ENCODE data around the gene RTN4R.

RTN4R gene

DNA sequence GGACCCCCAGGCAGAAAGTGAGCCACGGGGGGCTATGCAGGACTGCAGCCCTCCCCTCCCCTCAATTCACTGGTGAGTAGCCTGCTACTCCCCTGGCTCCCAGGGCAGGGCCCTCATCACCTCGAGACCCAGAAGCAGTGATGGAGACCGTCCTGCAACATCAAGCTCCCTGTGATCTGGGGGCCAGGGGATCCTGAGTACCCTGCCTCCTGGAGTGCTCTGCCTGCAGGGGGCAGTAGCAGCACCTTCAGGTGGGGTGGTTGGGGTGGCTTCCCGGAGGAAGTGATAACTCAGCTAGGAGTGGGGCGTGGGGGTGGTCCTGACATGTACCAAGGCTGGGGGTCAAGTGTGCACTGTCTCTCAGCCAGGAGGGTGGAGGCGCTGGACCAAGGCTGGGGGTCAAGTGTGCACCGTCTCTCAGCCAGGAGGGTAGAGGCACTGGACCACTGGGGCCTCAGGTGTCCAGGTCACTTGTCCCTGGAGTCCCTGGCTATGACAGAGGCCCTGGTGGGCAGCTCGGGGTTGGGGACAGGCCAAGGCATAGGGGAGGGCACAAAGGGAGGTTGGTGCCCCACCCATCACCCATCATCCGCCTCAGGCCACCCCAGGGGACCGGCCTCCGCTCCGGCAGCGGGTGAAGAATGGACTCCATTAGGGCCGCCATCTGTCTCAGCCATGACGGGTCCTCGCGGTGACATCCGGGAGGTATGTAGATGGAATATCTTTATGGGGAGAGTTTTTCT lies 9.4 kb downstream of the RTN4R start:
- TF ChIP-seq CTCF (IDR thresholded peaks at IDR 0.05; ENCODE audit: low read depth, low read length): peak; percentile 11
- no peak for DNase-seq (ENCODE audit: extremely low read depth, low read depth)

- no peak for DNase-seq (ENCODE audit: extremely low read depth, low read depth)
- no peak for TF ChIP-seq CTCF (IDR thresholded peaks at IDR 0.05; ENCODE audit: low read depth, low read length)
Measured at GRCh38 chr22:20258021-20258299, 10.2 kb downstream of the RTN4R start.

GRCh38 chr22:20257212-20258020 lies 10.7 kb downstream of the RTN4R start:
- DNase-seq (ENCODE audit: extremely low read depth, low read depth): no peak
- TF ChIP-seq CTCF (IDR thresholded peaks at IDR 0.05; ENCODE audit: low read depth, low read length): no peak

DNA sequence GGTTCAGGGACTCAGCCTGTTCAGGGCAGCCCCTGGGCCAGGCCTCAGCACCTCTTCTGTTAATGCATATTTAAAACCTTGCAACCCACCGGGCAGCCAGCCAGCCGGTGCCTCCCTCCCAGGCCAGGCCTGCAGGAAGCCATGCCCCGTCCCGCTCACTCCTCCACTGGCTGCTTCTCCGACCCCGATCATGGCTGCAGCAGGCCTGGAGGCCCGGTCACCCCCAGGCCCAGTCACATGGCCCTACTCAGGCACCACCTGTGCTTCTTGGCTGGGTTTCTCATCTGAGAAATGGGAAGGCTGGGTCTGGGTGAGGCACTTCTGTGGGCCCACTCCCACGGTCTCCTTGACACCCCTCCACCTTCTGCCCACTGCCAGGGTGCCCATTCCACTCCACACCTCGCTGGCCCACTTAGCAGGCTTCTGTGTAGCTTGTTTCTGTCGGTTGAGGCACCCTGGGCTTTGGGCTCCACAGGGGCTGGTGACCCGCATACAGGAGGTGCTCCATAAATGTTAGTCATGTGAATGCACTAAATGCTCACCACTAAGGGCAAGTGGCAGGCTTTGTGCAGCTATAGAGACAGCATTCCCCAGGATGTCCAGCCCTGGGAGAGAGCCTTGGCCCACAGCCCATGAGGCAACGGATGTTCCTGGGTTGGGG lies 11.4 kb downstream of the RTN4R start:
- TF ChIP-seq CTCF (IDR thresholded peaks at IDR 0.05; ENCODE audit: low read depth, low read length): no peak

GRCh38 chr22:20256027-20256426 lies 12.1 kb downstream of the RTN4R start:
- no peak for TF ChIP-seq CTCF (IDR thresholded peaks at IDR 0.05; ENCODE audit: low read depth, low read length)
- DNase-seq (ENCODE audit: extremely low read depth, low read depth): no peak

More for the DNA sequence above, 11.4 kb downstream of the RTN4R start:
- DNase-seq (ENCODE audit: extremely low read depth, low read depth): no peak

GRCh38 chr22:20254975-20255946 lies 12.9 kb downstream of the RTN4R start:
- DNase-seq (ENCODE audit: extremely low read depth, low read depth): no peak
- no peak for TF ChIP-seq CTCF (IDR thresholded peaks at IDR 0.05; ENCODE audit: low read depth, low read length)

Data from AG09319 (cell line).